ENCODE results near the gene PDLIM1. TPM values are rescaled to one million over a fixed set of nuclear protein-coding genes. Genes with fewer than 3 reads are reported as not detected.

Gene PDLIM1
- total and polyA plus RNA-seq, 2 of the 13 experiments (the other 11 are each of a cell fraction or from before 2014, with no cell fraction given) = 119 to 123 TPM

- no peak for TF ChIP-seq ZNF407 (CRISPR knock-in tag; IDR thresholded peaks at IDR 0.05; ENCODE audit: not compliant biosample characterization)
- no peak for TF ChIP-seq REXO4 (CRISPR knock-in tag; IDR thresholded peaks at IDR 0.05; ENCODE audit: borderline replicate concordance)
- TF ChIP-seq ZNF17 (CRISPR knock-in tag; IDR thresholded peaks at IDR 0.05) = no peak
- TF ChIP-seq RXRA (CRISPR knock-in tag; IDR thresholded peaks at IDR 0.05) = peak; percentile 93; the same call in 1 of the 2 replicates
- no peak for TF ChIP-seq STAT6 (CRISPR knock-in tag; IDR thresholded peaks at IDR 0.05; ENCODE audit: borderline replicate concordance)
- TF ChIP-seq ZNF615 (CRISPR knock-in tag; IDR thresholded peaks at IDR 0.05; ENCODE audit: borderline replicate concordance) = 0 out of 2 replicates have a peak, but pooled peaks have one; percentile 31
- TF ChIP-seq, protein P1, sequence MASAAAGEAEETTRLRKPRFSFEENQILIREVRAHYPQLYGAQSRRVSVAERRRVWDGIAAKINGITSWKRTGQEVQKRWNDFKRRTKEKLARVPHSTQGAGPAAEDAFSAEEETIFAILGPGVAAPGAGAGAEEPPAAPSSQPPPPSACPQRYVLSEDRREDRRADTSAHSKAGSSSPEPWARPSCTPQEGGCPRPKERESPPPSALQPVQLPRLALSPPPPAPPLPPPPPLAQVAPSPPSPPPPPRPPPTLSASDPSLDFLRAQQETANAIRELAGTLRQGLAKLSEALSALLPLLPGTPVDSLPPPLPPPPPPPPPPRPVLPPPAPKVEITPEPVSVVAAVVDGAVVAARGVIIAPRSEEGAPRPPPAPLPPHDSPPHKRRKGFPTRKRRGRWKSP (CRISPR knock-in tag; IDR thresholded peaks at IDR 0.05) = peak; percentile 72; the same call in 1 of the 2 replicates
- 0 out of 2 replicates have a peak, but pooled peaks have one; percentile 44 for TF ChIP-seq ZNF761 (CRISPR knock-in tag; conservative IDR thresholded peaks at IDR 0.05)
- no peak for TF ChIP-seq ARHGAP35 (CRISPR knock-in tag; IDR thresholded peaks at IDR 0.05; ENCODE audit: borderline replicate concordance)
- TF ChIP-seq ZNF766 (CRISPR knock-in tag; IDR thresholded peaks at IDR 0.05; ENCODE audit: borderline replicate concordance) = no peak
- TF ChIP-seq IRF2 (CRISPR knock-in tag; IDR thresholded peaks at IDR 0.05) = peak; percentile 87
- no peak for TF ChIP-seq SUZ12 (IDR thresholded peaks at IDR 0.05; ENCODE audit: low read depth, low read length)
- TF ChIP-seq, protein P2, sequence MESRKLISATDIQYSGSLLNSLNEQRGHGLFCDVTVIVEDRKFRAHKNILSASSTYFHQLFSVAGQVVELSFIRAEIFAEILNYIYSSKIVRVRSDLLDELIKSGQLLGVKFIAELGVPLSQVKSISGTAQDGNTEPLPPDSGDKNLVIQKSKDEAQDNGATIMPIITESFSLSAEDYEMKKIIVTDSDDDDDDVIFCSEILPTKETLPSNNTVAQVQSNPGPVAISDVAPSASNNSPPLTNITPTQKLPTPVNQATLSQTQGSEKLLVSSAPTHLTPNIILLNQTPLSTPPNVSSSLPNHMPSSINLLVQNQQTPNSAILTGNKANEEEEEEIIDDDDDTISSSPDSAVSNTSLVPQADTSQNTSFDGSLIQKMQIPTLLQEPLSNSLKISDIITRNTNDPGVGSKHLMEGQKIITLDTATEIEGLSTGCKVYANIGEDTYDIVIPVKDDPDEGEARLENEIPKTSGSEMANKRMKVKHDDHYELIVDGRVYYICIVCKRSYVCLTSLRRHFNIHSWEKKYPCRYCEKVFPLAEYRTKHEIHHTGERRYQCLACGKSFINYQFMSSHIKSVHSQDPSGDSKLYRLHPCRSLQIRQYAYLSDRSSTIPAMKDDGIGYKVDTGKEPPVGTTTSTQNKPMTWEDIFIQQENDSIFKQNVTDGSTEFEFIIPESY (CRISPR knock-in tag; IDR thresholded peaks at IDR 0.05) = peak; percentile 75
These were observed 12.5 kb downstream of the PDLIM1 start (continued) for GRCh38 chr10:95278061-95278988.
